Trophoblast cell (in vitro differentiated cells and primary cell): ENCODE measurements around the gene TSKU.
A peak's percentile ranks its signal among the peaks of the same experiment; 100 is the strongest.
"Not testable (repeated sequence)": the region's sequence is repeated elsewhere in the genome, so short reads cannot be mapped to it uniquely, and the experiment has no call there.

Source experiments
- DNase-seq, 2 donors: peaks; one replicate each; pipeline ENCODE4 v3.0.0-alpha.2; 2016
- H2AFZ ChIP-seq: 2 replicates; pipeline ENCODE4 v1.6.1; 2013; ENCODE audit warnings: low read length, moderate library complexity, mild to moderate bottlenecking; ENCODE audit not compliant: insufficient read depth, poor library complexity
- H2AK5ac ChIP-seq: 2 replicates; pipeline ENCODE4 v1.6.1; 2013; ENCODE audit warnings: mild to moderate bottlenecking, low read length
- H2BK120ac ChIP-seq: 2 replicates; pipeline ENCODE4 v1.6.1; 2013; ENCODE audit warnings: low read length, mild to moderate bottlenecking, moderate library complexity; ENCODE audit not compliant: insufficient read depth, poor library complexity
- H2BK12ac ChIP-seq: 2 replicates; pipeline ENCODE4 v1.6.1; 2013; ENCODE audit warnings: mild to moderate bottlenecking, low read length, moderate library complexity
- H2BK5ac ChIP-seq: 2 replicates; pipeline ENCODE4 v1.6.1; 2013; ENCODE audit warnings: low read length, low read depth, moderate library complexity, mild to moderate bottlenecking; ENCODE audit not compliant: poor library complexity
- H3K14ac ChIP-seq: 2 replicates; pipeline ENCODE4 v1.6.1; 2013; ENCODE audit warnings: mild to moderate bottlenecking, low read length
- H3K18ac ChIP-seq: 2 replicates; pipeline ENCODE4 v1.6.1; 2013; ENCODE audit warnings: mild to moderate bottlenecking, low read length
- H3K23ac ChIP-seq: 2 replicates; pipeline ENCODE4 v1.6.1; 2013; ENCODE audit warnings: low read length
- H3K27ac ChIP-seq: 2 replicates; pipeline ENCODE4 v1.5.1; 2013; ENCODE audit warnings: low read depth, mild to moderate bottlenecking, inconsistent platforms, low read length, moderate library complexity
- H3K27me3 ChIP-seq: 2 replicates; pipeline ENCODE4 v1.6.1; 2013; ENCODE audit warnings: inconsistent platforms, mild to moderate bottlenecking, low read length, moderate library complexity; ENCODE audit not compliant: insufficient read depth
- H3K36me3 ChIP-seq, 2 experiments: 1 replicate in 1 of 2; 2 replicates in 1 of 2; pipeline ENCODE4 v1.6.1; 2013; ENCODE audit warnings: low read length in 2 of 2, mild to moderate bottlenecking in 2 of 2, moderate library complexity in 1 of 2; ENCODE audit not compliant: insufficient read depth in 2 of 2, control insufficient read depth in 1 of 2
- H3K4ac ChIP-seq: 2 replicates; pipeline ENCODE4 v1.6.1; 2013; ENCODE audit warnings: low read depth, mild to moderate bottlenecking, low read length, moderate library complexity
- H3K4me1 ChIP-seq, 2 experiments: 1 replicate in 1 of 2; 2 replicates in 1 of 2; pipeline ENCODE4 v1.6.1; 2013; ENCODE audit warnings: low read length in 2 of 2, mild to moderate bottlenecking in 2 of 2, moderate library complexity in 1 of 2; ENCODE audit not compliant: insufficient read depth in 2 of 2, control insufficient read depth in 1 of 2
- H3K4me2 ChIP-seq: 2 replicates; pipeline ENCODE4 v1.6.1; 2013; ENCODE audit warnings: inconsistent platforms, mild to moderate bottlenecking, low read length, moderate library complexity
- H3K4me3 ChIP-seq: 2 replicates; pipeline ENCODE4 v1.5.1; 2013; ENCODE audit warnings: mild to moderate bottlenecking, low read depth, low read length, inconsistent platforms
- H3K79me1 ChIP-seq: one replicate; pipeline ENCODE4 v1.6.1; 2013; ENCODE audit warnings: low read length
- H3K79me2 ChIP-seq: 2 replicates; pipeline ENCODE4 v1.6.1; 2013; ENCODE audit warnings: low read length, mild to moderate bottlenecking; ENCODE audit not compliant: control insufficient read depth, insufficient read depth, poor library complexity
- H3K9ac ChIP-seq: 2 replicates; pipeline ENCODE4 v1.6.1; 2013; ENCODE audit warnings: mild to moderate bottlenecking, low read length
- H3K9me3 ChIP-seq: 2 replicates; pipeline ENCODE4 v1.6.1; 2013; ENCODE audit warnings: low read depth, mild to moderate bottlenecking, control low read depth, inconsistent platforms, low read length; ENCODE audit not compliant: insufficient read depth
- H4K12ac ChIP-seq: 2 replicates; pipeline ENCODE4 v1.6.1; 2013; ENCODE audit warnings: low read depth, mild to moderate bottlenecking, low read length, moderate library complexity
- H4K8ac ChIP-seq: 2 replicates; pipeline ENCODE4 v1.6.1; 2013; ENCODE audit warnings: low read depth, mild to moderate bottlenecking, low read length, moderate library complexity
- H4K91ac ChIP-seq: one replicate; pipeline ENCODE4 v1.6.1; 2013; ENCODE audit warnings: low read depth, mild to moderate bottlenecking, low read length, moderate library complexity
- WGBS: extraction: QIAGEN DNeasy Blood & Tissue Kit; methylation state at CpG from one replicate; pipeline ENCODE4 v1.1.7; 2013; ENCODE audit warnings: missing lambda C conversion rate; ENCODE audit not compliant: insufficient read length, insufficient coverage; ENCODE audit errors: extremely low coverage; 5-methylcytosine and 5-hydroxymethylcytosine counted together

The TSKU gene

DNA sequence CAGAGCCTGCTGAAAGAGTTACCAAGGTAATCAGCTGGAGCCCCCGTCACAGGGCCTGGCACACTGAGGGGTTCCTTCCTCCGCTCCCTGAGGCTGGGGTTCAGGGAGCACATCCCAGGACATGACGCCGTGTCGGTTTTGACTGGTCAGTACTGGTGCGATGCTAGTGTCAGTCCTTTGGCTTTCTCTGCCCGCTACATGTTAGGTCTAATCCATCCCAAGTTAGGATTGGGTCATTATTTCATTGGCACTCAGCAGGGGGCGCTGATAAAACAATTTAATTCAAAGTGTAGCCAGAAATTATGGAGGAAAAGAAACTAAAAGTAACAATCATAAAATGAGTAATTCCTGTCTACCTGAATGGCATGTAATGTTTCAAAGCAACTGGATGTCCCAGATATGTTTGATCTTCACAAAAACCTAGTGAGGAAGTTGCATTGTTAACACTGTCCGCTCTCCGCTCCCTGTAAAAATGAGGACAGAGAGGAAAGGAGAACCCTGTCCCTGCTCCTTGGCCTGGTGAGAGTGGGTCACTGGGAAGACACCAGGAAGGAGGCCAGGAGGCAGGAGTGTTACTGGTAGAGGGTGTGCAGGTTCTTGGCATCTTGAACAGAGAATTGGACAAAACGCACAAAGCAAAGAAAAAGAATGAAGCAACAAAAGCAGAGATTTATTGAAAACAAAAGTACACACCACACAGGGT, 27.1 kb downstream of the TSKU start:
- Histone ChIP-seq H3K27me3 (no peaks in the 10 kb centered on the region), H3K79me1 (no peaks in the 10 kb centered on the region), H3K4me1 (peaks cover 2 to 4% of the 10 kb centered on the region in 2 experiments), H3K4me2 (no peak overlapping the region), H3K4ac (no peak overlapping the region), H3K4me3 (no peak overlapping the region), H2BK5ac (no peak overlapping the region), H3K23ac (no peak overlapping the region), H3K18ac (no peak overlapping the region), H2AFZ (no peak overlapping the region), H3K79me2 (no peaks in the 10 kb centered on the region), H3K36me3 (no peaks in the 10 kb centered on the region), H4K12ac (no peak overlapping the region), H3K14ac (no peak overlapping the region), H2BK12ac (no peak overlapping the region), H3K9ac (no peak overlapping the region), H4K8ac (no peak overlapping the region), H2BK120ac (no peak overlapping the region), H4K91ac (no peak overlapping the region), H3K27ac (no peak overlapping the region), H3K9me3 (peaks cover 6% of the 10 kb centered on the region), H2AK5ac (no peak overlapping the region)
- WGBS = no CpG with 5 or more reads among the region's 11 CpGs
- peak; percentile 36 to 38 for DNase-seq

DNA sequence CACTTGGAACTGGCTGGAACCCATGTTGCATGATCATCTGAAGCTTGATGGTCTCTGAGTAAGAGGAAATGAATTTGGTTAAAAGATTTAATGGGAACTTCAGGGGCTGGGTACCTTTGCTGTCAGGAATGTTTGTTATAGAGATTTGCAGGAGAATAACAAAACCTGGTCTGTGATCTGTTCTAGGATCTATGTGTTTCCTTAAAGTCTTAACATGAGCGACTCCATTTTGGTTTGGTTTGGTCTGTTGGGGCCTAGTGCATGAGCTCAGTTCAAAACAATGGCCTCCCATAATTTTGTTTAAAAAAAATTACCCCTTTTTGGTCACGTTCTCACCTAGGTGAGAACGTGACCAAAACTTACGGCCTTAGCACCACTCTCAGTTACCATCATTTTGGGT, 28.1 kb downstream of the TSKU start:
- Histone ChIP-seq H4K12ac (no peak overlapping the region), H2BK120ac (no peak overlapping the region), H3K4ac (no peak overlapping the region), H3K9me3 (peaks cover 6% of the 10 kb centered on the region), H3K4me1 (no peaks in the 10 kb centered on the region), H3K79me1 (no peaks in the 10 kb centered on the region), H4K8ac (no peak overlapping the region), H3K27me3 (no peaks in the 10 kb centered on the region), H3K9ac (no peak overlapping the region), H3K36me3 (no peaks in the 10 kb centered on the region), H2BK5ac (no peak overlapping the region), H3K18ac (no peak overlapping the region), H4K91ac (no peak overlapping the region), H3K23ac (no peak overlapping the region), H2BK12ac (no peak overlapping the region), H2AFZ (no peak overlapping the region), H3K79me2 (no peaks in the 10 kb centered on the region), H3K14ac (no peak overlapping the region), H3K27ac (no peak overlapping the region), H2AK5ac (no peak overlapping the region), H3K4me2 (no peak overlapping the region), H3K4me3 (no peak overlapping the region)
- no peak for DNase-seq
- no CpG with 5 or more reads among the region's 4 CpGs for WGBS

DNA sequence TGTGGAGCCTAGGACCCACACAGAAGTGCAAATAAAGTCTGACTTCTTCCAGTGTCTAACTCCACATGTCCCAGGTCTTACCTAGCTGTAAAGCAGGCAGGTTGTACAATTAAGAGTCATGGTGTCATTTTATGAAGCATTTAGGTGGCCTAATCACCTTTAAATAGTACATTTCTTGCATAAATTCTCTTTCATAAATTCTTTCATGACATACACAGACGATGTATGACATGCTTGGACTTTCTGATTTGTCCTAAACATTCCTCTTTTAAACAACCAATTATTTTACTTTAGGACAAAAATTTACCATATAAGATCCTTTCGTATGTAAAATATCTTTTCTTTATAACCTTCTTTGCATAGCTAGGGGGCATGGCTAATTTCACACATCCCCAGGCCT, 31.3 kb downstream of the TSKU start:
- Histone ChIP-seq H3K4me3 (no peak overlapping the region), H3K4ac (no peak overlapping the region), H2BK12ac (no peak overlapping the region), H2AK5ac (no peak overlapping the region), H3K79me1 (no peaks in the 10 kb centered on the region), H3K9ac (no peak overlapping the region), H3K4me2 (no peak overlapping the region), H3K18ac (no peak overlapping the region), H3K27me3 (no peaks in the 10 kb centered on the region), H2BK120ac (no peak overlapping the region), H4K91ac (no peak overlapping the region), H3K36me3 (no peaks in the 10 kb centered on the region), H2AFZ (no peak overlapping the region), H2BK5ac (no peak overlapping the region), H3K23ac (no peak overlapping the region), H3K9me3 (peaks cover 8% of the 10 kb centered on the region), H4K8ac (no peak overlapping the region), H3K14ac (no peak overlapping the region), H3K79me2 (no peaks in the 10 kb centered on the region), H3K27ac (no peak overlapping the region), H4K12ac (no peak overlapping the region), H3K4me1 (no peaks in the 10 kb centered on the region)
- no CpG with 5 or more reads among the region's 2 CpGs for WGBS
- DNase-seq = no peak

DNA sequence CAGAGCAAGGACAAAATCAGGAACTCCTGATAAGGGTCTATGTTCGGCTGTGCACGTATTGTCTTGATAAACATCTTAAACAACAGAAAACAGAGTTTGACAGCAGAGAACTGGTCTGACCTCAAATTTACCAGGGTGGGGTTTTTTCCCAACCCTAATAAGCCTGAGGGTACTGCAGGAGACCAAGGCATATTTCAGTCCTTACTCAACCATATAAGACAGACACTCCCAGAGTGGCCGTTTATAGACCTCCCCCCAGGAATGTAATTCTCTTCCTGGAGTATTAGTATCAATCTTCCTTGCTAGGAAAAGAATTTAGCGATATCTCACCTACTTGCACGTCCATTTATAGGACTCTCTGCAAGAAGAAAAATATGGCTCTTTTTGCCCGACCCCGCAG, 32.5 kb downstream of the TSKU start:
- H2BK120ac ChIP-seq, H2BK12ac ChIP-seq, H3K4ac ChIP-seq, H2AK5ac ChIP-seq, H4K12ac ChIP-seq, H3K14ac ChIP-seq, H3K18ac ChIP-seq, H3K4me2 ChIP-seq, H3K79me1 ChIP-seq, H3K27me3 ChIP-seq, H3K9me3 ChIP-seq, H3K79me2 ChIP-seq, H2BK5ac ChIP-seq, H3K9ac ChIP-seq, H2AFZ ChIP-seq, H3K4me1 ChIP-seq, H3K27ac ChIP-seq, H4K91ac ChIP-seq, H3K36me3 ChIP-seq, H3K4me3 ChIP-seq, H4K8ac ChIP-seq, H3K23ac ChIP-seq: not testable (repeated sequence)
- peak in 1 of 2 donors; percentile 51 for DNase-seq
- no CpG with 5 or more reads among the region's 7 CpGs for WGBS
